ENCODE data around the gene C17orf100. TPM values are rescaled to one million over a fixed set of nuclear protein-coding genes. Genes with fewer than 3 reads are reported as not detected.
A peak's percentile ranks its signal among the peaks of the same experiment; 100 is the strongest.

C17orf100 gene
- polyA plus RNA-seq, 2 of the 4 experiments (the other 2 are of a cell fraction), result 3.1 to 4.1 TPM

DNA sequence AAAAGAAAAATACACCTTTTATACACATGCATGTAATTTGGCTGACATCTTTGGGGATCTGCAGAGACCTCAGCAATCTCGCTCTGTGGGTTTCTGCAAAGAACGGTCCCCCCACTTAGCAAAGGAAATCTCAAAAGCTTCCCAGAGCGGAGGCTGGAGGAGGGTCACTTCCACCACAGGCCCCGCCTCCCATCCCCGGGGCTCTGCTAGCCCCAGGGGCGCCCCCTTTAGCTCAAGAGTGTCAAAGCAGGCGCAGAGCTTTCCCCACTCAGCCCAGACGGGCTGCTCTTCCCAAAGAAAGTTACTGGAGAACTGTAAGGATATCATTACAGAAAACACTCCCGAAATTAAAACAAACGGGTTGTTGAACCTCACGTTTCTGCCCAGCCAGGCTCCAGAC lies 50.2 kb downstream of the C17orf100 start:
- WGBS (ENCODE audit: missing lambda C conversion rate), result 30% methylated on average over 11 of the region's 11 CpGs
- H3K9me3 ChIP-seq, result no peaks in the 10 kb centered on the region
- H3K4me1 ChIP-seq, result no peaks in the 10 kb centered on the region
- H3K27ac ChIP-seq, result no peak overlapping the region
- ChIA-PET POLR2A (interaction anchor here (0.6 kb wide), 1 partner anchor 58 kb away, joined by 5 read pairs; no protein-coding TSS in a partner anchor), CTCF (interaction anchor here (1.0 to 6.4 kb wide), 10 partner anchors 8 to 303 kb away, joined by 3 to 56 read pairs (median 4); partner anchors contain the start of gene SLC13A5)
- TF ChIP-seq, protein P1, sequence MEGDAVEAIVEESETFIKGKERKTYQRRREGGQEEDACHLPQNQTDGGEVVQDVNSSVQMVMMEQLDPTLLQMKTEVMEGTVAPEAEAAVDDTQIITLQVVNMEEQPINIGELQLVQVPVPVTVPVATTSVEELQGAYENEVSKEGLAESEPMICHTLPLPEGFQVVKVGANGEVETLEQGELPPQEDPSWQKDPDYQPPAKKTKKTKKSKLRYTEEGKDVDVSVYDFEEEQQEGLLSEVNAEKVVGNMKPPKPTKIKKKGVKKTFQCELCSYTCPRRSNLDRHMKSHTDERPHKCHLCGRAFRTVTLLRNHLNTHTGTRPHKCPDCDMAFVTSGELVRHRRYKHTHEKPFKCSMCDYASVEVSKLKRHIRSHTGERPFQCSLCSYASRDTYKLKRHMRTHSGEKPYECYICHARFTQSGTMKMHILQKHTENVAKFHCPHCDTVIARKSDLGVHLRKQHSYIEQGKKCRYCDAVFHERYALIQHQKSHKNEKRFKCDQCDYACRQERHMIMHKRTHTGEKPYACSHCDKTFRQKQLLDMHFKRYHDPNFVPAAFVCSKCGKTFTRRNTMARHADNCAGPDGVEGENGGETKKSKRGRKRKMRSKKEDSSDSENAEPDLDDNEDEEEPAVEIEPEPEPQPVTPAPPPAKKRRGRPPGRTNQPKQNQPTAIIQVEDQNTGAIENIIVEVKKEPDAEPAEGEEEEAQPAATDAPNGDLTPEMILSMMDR (IDR thresholded peaks at IDR 0.05), result peak; percentile 32; the same call in 2 of the 3 replicates
- TF ChIP-seq MAZ (IDR thresholded peaks at IDR 0.05; ENCODE audit: borderline replicate concordance, low read depth, low read length) (no peak), RAD21 (conservative IDR thresholded peaks at IDR 0.05 in 1 of 2, IDR thresholded peaks at IDR 0.05 in 1 of 2) (peak in 1 of 2 experiments; percentile 22; a peak in 1 of 5 replicates)
- peak; percentile 73 to 94; a peak in 5 of 6 replicates for ATAC-seq
- FAIRE-seq, result no peak
- peak; percentile 50 to 72 for DNase-seq (ENCODE audit: low read depth in 1 of 2, low spot score in 1 of 2)
- H3K4me2 ChIP-seq, result no peak overlapping the region
- H3K4me3 ChIP-seq, result no peak overlapping the region

DNA sequence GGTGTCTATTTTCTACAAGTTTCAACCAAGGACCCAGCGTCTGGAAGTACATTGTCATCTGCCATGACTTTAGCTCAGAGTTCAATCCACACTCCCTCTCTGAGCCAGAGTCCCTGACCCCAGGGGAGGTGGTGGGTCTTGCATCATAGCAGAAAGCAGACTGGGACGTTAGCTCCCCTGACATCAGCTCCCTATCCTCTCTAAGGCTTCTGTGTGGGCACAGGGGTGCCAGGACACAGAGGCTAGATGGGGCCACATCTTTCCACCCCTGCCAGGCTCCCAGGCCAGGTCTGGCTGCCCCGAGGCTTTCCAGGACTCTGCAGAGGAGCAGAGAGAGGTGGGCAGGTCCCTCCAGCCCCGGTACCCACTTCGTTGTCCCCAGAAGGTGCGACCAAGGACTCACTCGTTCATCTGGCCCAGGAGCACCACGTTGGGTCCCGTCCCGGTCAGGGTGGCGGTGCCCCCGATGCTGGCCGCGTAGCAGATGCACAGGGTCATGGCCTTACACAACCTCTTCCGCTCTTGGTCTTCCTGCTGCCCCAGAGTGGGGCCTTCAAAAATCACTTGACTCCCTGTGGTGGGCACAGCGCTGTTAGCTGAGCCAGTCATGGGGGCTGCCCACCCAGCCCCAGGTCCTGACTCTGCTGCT lies 51.1 kb downstream of the C17orf100 start:
- ChIA-PET POLR2A (no interaction called here), CTCF (interaction anchor here (0.6 to 6.4 kb wide), 10 partner anchors 11 to 476 kb away, joined by 3 to 56 read pairs (median 4); partner anchors contain the start of gene SLC13A5)
- H3K9me3 ChIP-seq, result no peaks in the 10 kb centered on the region
- WGBS (ENCODE audit: missing lambda C conversion rate), result 62% methylated on average over 16 of the region's 16 CpGs
- DNase-seq (ENCODE audit: low read depth in 1 of 2, low spot score in 1 of 2), result no peak
- H3K27ac ChIP-seq, result no peak overlapping the region
- FAIRE-seq, result no peak
- no peak overlapping the region for H3K4me3 ChIP-seq
- H3K4me1 ChIP-seq, result no peaks in the 10 kb centered on the region
- no peak for TF ChIP-seq KDM1A (IDR thresholded peaks at IDR 0.05; ENCODE audit: low read depth)
- TF ChIP-seq SREBF2 (IDR thresholded peaks at IDR 0.05), result no peak
- no peak for TF ChIP-seq HOXB5 (CRISPR knock-in tag; IDR thresholded peaks at IDR 0.05)
- no peak for TF ChIP-seq CEBPB (IDR thresholded peaks at IDR 0.05)
- TF ChIP-seq, protein P1 (IDR thresholded peaks at IDR 0.05), result no peak
- TF ChIP-seq, protein P2, sequence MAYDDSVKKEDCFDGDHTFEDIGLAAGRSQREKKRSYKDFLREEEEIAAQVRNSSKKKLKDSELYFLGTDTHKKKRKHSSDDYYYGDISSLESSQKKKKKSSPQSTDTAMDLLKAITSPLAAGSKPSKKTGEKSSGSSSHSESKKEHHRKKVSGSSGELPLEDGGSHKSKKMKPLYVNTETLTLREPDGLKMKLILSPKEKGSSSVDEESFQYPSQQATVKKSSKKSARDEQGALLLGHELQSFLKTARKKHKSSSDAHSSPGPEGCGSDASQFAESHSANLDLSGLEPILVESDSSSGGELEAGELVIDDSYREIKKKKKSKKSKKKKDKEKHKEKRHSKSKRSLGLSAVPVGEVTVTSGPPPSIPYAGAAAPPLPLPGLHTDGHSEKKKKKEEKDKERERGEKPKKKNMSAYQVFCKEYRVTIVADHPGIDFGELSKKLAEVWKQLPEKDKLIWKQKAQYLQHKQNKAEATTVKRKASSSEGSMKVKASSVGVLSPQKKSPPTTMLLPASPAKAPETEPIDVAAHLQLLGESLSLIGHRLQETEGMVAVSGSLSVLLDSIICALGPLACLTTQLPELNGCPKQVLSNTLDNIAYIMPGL (CRISPR knock-in tag; IDR thresholded peaks at IDR 0.05; ENCODE audit: borderline replicate concordance), result no peak
- no peak for TF ChIP-seq BHLHE40 (IDR thresholded peaks at IDR 0.05; ENCODE audit: low read depth, low read length)
- TF ChIP-seq, protein P3, sequence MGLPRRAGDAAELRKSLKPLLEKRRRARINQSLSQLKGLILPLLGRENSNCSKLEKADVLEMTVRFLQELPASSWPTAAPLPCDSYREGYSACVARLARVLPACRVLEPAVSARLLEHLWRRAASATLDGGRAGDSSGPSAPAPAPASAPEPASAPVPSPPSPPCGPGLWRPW (IDR thresholded peaks at IDR 0.05), result no peak
- no peak for TF ChIP-seq CBX2 (IDR thresholded peaks at IDR 0.05; ENCODE audit: borderline replicate concordance, low read depth)
- no peak for TF ChIP-seq ZNF302 (CRISPR knock-in tag; IDR thresholded peaks at IDR 0.05)
- TF ChIP-seq TP53 (CRISPR knock-in tag; IDR thresholded peaks at IDR 0.05), result no peak
- TF ChIP-seq KDM5A (IDR thresholded peaks at IDR 0.05), result no peak
- TF ChIP-seq TFCP2L1 (CRISPR knock-in tag; IDR thresholded peaks at IDR 0.05), result no peak
- no peak for TF ChIP-seq CBX8 (IDR thresholded peaks at IDR 0.05)
- TF ChIP-seq, protein P4, sequence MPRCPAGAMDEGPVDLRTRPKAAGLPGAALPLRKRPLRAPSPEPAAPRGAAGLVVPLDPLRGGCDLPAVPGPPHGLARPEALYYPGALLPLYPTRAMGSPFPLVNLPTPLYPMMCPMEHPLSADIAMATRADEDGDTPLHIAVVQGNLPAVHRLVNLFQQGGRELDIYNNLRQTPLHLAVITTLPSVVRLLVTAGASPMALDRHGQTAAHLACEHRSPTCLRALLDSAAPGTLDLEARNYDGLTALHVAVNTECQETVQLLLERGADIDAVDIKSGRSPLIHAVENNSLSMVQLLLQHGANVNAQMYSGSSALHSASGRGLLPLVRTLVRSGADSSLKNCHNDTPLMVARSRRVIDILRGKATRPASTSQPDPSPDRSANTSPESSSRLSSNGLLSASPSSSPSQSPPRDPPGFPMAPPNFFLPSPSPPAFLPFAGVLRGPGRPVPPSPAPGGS (IDR thresholded peaks at IDR 0.05), result no peak
- TF ChIP-seq, protein P5, sequence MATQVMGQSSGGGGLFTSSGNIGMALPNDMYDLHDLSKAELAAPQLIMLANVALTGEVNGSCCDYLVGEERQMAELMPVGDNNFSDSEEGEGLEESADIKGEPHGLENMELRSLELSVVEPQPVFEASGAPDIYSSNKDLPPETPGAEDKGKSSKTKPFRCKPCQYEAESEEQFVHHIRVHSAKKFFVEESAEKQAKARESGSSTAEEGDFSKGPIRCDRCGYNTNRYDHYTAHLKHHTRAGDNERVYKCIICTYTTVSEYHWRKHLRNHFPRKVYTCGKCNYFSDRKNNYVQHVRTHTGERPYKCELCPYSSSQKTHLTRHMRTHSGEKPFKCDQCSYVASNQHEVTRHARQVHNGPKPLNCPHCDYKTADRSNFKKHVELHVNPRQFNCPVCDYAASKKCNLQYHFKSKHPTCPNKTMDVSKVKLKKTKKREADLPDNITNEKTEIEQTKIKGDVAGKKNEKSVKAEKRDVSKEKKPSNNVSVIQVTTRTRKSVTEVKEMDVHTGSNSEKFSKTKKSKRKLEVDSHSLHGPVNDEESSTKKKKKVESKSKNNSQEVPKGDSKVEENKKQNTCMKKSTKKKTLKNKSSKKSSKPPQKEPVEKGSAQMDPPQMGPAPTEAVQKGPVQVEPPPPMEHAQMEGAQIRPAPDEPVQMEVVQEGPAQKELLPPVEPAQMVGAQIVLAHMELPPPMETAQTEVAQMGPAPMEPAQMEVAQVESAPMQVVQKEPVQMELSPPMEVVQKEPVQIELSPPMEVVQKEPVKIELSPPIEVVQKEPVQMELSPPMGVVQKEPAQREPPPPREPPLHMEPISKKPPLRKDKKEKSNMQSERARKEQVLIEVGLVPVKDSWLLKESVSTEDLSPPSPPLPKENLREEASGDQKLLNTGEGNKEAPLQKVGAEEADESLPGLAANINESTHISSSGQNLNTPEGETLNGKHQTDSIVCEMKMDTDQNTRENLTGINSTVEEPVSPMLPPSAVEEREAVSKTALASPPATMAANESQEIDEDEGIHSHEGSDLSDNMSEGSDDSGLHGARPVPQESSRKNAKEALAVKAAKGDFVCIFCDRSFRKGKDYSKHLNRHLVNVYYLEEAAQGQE (IDR thresholded peaks at IDR 0.05), result no peak
- ATAC-seq, result no peak
- H3K4me2 ChIP-seq, result no peak overlapping the region
